ENCODE data around the gene PRTN3.

Gene PRTN3, protein sequence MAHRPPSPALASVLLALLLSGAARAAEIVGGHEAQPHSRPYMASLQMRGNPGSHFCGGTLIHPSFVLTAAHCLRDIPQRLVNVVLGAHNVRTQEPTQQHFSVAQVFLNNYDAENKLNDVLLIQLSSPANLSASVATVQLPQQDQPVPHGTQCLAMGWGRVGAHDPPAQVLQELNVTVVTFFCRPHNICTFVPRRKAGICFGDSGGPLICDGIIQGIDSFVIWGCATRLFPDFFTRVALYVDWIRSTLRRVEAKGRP

DNA sequence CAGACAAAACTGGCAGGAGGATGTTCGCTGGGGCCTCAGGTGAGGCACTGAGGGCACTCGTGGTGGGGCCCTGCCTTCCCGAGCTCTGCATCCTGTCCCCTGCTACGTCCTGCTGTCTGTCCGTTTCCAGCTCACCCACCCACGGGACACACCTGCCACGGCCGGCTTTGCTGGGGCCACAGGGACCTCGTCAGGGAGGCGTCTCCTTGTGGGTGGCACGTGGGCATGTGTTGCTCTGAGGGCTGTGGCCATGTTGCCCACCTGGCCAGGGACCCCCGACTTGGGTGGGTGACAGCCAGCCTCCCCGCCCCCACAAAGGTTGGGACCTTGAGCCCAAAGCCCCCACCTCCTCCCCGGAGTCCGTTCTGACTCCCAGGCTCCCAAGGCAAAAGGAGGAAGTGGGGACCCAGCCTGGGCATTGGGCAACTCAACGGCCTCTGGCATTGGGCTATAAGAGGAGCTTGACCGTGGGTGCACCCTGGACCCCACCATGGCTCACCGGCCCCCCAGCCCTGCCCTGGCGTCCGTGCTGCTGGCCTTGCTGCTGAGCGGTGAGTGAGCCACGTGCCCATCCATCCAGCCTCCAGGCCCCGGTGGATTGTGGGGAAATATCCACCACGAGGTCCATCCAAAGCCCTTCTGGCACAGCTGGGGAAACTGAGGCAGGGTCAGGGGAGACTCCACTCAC lies at the start of gene PRTN3:
PRTN3 (plus strand) TSS at position 481 of the 688 bp plus-strand sequence; CDS start at position 491, 10 bp downstream.
- DNase-seq (ENCODE audit: low read depth): no peak

GRCh38 chr19:791007-791566 lies 49.7 kb upstream of the PRTN3 start:
- no peak for DNase-seq (ENCODE audit: low read depth)

DNA sequence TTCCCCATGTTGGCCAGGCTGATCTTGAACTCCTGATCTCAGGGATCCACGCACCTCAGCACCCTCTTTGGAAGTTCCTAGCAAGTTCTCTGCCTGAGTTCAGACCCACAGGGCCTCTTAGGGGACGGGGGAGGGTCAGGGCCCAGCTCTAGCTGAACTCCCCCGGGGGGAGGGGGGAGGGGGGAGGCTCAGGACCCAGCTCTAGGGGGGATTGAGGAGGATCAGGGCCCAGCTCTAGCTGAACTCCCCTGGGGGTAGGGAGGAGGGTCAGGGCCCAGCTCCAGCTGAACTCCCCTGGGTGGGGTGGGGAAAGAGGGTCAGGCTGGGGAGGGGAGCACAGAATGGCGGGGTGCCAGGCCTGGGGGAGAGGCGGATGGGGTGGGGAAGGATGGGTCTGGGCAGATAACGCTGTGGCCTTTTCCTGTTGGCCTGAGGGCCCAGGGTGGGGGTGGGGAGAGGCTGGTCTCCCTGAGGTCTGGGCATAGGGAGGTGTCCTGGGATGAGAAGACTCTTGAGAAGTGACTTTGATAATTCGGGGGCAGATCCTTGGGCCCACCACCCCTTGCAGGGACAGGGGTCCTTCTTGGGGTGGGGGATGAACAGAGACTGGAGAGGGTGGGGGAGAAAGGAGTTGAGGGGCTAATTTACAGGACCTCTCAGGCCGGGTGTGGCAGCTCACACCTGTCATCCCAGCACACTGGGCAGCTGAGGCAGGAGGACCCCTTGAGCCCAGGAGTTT lies 49.1 kb upstream of the PRTN3 start:
- DNase-seq (ENCODE audit: low read depth): no peak

- no peak for DNase-seq (ENCODE audit: low read depth)
Observed at GRCh38 chr19:792306-792885, 48.4 kb upstream of the PRTN3 start.

DNA sequence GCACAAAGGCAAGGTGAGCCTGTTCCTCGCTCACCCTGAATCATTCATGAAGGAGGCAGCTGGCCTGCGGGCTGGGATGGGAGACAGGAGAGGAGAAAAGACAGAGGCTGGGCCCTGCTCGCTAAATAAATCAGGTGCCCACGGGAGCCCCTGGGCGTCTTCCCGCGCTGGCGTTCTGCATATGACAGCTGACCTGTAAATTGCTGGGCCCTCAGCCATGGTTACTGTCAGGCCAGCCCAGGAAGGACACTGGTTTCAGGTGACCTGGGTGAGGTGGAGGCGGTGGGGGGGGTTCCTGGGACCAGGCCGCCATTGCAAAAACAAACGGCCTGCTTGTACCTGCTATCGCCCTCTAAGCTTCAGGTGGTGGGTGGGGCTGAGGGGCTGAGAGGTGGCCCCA lies 47.0 kb upstream of the PRTN3 start:
- no peak for DNase-seq (ENCODE audit: low read depth)

DNA sequence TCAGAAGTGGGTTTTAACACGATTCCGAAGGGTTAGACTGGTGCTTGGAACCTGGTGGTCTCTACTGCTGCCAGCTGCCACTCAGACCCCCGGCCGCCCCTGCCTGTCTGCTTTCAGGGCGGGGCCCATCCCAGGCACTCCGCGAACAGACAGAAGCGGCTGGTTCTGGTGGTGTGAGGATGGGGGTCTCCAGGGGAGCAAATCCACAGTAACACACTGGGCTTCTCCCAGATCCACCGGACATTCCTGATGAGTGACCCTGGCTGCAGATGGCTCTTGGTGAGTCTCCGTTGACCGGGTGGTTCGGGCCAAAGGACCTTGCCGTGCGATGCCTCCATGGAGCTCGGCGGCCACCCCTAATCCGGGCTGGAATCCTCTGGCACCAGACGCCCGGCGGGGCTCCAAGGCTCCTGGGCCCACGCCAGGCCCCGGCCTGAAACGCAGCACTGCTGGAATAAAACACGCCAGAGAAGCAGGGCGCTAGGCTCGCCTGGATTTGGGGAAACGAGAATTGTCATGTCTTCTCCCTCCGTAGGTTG lies 45.7 kb upstream of the PRTN3 start:
- no peak for DNase-seq (ENCODE audit: low read depth)

GRCh38 chr19:795691-796581 lies 44.9 kb upstream of the PRTN3 start:
- DNase-seq (ENCODE audit: low read depth): no peak

DNA sequence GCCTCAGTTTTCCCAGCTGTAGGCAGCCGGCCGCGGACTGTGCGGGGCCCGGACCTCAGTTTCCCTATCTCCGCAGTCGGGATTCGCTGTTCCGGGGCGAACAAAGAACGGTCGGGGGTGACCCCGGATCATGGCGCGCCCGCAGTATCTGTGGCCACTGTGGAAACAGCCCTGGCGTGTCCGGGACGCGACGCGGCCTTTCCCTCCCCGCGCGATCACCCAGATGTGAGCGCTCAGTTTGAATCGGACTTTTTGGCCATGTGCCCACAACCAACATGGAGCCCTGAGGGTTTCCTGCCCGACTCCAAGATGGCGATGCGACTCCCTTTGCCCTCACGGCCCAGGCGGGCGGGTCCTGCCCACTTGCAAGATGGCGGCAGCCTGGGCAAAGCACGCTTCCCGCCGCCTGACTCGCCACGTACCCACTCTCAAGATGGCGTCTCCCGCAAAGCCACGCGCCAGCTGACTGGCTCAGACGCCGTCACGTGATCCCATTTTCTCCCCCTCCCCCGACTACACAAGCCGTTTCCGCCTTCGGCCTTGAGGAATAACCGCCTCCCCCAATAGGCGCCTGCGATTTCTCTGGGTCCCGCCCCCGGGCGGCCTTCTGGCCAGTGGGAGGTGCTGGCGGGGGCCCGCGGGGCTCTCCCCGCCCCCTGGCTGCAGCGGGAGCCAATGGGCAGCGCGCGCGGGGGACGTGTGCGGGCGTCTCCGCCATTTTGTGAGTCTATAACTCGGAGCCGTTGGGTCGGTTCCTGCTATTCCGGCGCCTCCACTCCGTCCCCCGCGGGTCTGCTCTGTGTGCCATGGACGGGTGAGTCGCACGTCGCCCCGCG lies 43.9 kb upstream of the PRTN3 start, which contains the start of gene PTBP1:
PTBP1 (plus strand) TSS at position 761 of the 836 bp plus-strand sequence; CDS start at position 807, 46 bp downstream.
- DNase-seq (ENCODE audit: low read depth): peak; percentile 99

DNA sequence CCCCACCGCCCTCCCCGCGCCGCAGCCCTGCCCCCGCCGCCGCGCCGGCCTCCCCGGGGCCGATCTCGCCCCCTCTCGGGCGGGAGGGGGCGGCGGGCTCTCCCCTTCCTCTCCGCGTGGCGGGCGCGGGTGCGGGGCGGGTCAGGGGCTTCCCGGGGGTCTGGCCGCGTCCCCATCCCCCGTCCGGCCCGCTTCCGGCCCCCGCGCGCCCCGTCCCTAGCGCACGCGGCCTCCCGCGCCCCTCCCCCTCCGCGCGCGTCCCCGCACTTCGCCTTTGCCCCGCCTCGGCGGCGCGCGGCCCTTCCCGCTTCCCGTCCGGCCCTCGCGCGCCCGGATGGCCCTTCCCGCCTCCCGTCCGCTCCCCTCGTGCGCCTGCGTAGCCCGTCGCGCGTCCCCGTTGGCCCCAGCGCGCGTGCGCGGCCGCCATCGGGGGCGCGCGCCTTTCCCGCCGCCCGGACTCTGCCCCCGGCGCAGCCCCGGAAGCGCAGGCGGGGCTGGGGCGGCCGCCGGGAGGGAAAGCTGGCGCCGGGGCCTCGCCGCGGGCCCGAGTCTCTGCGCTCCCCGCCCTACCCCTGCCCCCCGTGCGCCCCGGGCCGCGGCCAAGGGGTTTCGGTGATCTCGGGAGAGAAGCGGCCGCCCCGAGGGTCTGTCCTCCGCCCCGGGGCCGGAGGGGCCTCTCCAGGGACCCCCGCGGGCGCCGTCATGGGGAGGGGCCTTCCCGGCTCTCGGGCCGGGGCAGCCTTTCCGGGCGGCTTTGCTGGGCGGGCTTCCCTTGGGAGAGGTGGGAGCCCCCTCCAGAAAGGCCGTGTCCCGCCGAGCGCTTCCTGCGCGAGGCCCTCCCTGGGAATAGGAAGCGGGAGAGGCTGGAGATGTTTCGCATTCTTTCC lies 43.0 kb upstream of the PRTN3 start:
- DNase-seq (ENCODE audit: low read depth): peak; percentile 85

DNA sequence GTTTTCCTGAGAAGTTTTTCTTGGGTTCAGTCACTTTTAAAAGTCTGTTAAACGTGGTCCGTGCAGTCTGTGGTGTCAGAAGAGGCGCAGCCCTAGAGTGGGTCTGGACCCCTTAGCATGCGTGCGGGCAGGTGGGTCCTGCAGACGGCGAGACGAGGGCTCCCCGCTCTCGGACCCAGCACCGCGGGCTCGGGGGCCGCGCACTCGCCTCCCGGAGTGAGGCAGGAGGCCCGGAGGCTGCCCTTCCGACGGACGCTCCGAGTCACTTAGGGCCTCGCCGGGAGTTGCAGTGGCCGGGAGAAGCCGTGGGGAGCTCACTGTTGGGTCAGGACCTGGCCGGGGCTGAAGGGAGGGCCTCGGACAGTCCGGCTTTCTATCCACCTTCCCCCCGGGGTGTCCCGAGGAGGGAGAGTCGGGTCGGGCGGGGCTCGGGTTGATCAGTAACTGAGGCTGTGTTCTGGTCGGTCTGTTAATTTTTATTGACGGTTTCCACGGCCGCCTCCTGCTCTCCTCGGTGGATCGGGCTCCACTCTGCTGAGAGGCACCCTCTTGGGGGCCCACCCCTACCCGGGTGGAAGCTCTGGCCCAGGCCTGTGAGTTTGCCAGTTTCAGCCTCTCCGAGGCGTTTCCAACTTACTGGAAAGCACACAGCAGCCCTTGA lies 42.3 kb upstream of the PRTN3 start:
- DNase-seq (ENCODE audit: low read depth): no peak

GRCh38 chr19:799076-799881 lies 41.5 kb upstream of the PRTN3 start:
- no peak for DNase-seq (ENCODE audit: low read depth)

DNA sequence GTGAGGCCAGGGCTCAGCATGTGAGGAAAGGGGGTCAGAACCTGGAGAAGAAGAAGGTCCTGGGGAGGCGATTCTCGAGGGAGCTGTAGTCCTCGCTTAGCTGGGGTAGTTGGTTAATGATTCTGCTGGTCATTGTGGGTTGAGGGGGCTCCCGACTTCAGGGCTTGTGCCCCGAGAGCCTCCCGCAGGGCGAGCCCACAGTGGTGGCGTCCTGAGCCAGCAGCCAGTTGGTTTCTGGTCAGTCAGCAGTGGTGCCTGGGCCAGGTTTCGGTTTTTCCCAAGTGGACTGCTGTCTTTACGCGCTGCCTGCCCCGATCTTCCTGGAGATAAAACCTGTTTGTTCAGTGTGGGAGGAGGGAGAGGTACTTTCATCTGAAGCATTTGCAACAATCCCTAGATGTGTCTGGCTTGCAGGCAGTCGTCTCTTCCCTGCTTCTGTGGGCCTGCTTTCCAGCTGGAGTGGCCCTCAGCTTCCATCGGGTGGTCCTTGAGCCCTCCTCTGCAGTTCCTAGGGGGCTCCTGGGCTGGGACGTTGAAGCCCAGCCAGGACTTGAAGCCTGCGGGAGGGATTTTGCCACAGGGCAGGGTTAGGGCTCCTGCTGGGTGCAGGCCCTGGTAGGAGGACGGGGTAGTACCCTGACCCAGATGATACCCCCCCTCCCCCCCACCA lies 40.3 kb upstream of the PRTN3 start:
- DNase-seq (ENCODE audit: low read depth): no peak

DNA sequence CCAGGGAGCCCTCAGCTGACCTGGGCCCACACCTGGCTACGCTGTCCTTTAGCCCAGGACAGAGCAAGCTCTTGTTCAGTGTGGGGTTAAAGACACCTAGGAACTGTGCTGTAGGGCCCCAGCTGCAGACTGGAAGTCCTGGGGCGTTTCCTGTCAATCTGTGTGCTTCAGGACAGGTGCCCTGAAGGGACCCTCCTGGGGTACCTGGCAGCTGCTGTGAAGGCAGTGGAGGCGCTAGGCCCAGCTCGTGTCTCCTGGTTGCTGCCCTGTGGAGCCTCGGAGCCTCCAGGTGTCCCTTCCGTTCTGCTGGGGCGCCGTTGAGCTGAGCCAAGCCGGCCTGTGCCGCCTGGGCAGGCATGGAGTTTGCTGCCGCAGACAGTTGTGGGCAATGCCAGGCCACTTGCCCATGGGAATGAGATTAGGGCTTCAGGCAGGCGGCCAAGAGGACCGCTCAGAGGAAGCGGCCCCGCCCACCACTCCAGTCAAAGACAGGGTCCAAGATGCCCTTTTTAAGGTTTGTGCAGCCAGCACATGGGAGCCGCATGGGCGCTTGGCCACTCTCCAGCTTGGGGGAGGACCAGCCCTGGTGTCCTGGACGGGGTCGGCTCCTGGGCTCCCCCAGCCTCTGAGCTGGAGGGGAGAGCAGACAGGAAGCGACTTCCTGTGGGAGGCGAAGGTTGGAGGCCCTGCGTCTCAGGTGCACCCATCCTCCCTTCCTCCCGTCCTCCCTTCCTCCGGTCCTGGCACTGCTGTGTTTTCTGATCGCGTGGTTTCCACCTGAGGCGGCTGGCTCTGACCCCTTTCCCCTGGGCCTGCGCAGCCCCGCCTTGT lies 39.6 kb upstream of the PRTN3 start:
- no peak for DNase-seq (ENCODE audit: low read depth)

DNA sequence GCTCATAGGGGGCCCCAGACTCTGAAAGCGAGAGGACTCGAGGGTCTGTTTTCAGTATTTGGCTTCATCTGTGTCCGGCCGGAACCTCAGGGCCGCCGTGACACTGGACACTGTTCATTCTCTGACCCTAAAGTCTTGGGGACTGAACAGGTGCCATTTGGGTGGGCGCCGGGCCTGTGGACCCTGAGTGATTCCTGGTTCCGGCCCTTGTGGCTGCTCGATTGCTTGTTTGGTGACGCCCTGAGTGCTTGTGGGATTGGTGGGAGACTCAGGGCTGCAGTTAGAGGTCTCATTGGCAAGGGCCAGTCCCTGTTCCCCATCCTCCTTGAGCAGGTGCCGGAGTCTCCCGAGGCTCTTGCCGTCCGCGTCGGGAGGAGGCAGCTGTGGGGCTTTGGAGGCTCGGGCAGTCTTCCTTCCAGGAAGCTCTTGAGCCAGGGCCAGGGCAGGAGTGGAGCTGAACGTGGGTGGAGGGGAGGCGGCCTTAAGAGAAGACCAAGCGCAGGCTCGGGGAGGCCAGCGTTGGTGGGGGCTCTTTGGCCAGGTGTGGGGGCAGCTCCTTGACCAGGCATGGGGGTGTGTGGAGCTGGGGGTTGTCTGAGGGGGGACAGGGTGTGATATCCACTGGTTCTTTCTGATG lies 38.8 kb upstream of the PRTN3 start:
- DNase-seq (ENCODE audit: low read depth): no peak

DNA sequence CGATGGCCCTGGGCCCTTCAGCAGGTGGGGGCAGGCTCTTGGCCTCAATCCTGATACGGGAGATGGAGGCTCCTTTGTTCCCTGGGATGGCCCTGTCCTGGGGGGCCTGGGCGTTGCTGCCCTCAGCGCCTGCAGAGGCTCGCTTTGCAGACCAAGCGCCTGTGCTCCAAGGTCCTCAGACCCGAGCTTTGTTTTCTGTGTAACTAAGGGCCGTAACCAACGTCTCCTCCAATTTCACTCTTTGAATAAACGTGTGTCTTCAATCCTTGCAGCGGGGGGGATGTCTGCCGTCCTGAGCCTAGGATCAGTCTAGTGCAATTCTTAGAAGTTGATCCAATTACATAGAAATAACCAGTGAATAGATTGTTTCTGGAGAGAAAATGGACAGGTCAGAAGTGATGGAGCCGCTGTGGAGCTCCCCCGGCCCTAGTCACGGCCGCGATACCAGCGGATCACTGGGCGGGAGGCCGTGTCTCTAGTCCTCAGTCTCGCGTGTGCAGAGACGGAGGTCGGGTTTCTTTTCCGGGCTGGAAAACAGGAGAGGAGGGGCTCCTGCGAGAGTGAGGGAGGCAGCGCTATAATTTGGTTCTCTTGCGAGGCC lies 38.2 kb upstream of the PRTN3 start:
- no peak for DNase-seq (ENCODE audit: low read depth)

Measured in activated T-helper 1 cell treated with Interleukin-2 at 50 U/mL for 16 hours (primary cell).